RPMI8226 (cell line): ENCODE data around the gene SAG.

Experiments used
- DNase-seq: peaks from one replicate; pipeline ENCODE4 v3.0.0-alpha.2; 2015

The SAG gene

GRCh38 chr2:233307565-233307964 is at the start of gene SAG:
Gene SAG, plus strand, starts transcription at chr2:233307816. Its CDS starts 1,374 bp downstream, at chr2:233309190.
- DNase-seq = no peak

GRCh38 chr2:233258211-233258610 is 49.4 kb upstream of the SAG start:
- no peak for DNase-seq

GRCh38 chr2:233259730-233260129 is 47.9 kb upstream of the SAG start:
- DNase-seq = no peak

- DNase-seq = no peak
These were observed 47.0 kb upstream of the SAG start for GRCh38 chr2:233260661-233261060.

GRCh38 chr2:233261819-233262555 is 45.6 kb upstream of the SAG start:
- DNase-seq = no peak

- DNase-seq = no peak
These were observed 45.1 kb upstream of the SAG start for GRCh38 chr2:233262562-233262961.

GRCh38 chr2:233263045-233263570 is 44.5 kb upstream of the SAG start:
- DNase-seq = no peak

- no peak for DNase-seq
These were observed 42.9 kb upstream of the SAG start for GRCh38 chr2:233264667-233265066.

- DNase-seq = no peak
These were observed 41.7 kb upstream of the SAG start for GRCh38 chr2:233265899-233266431.

- DNase-seq = no peak
These were observed 41.1 kb upstream of the SAG start for GRCh38 chr2:233266481-233266880.

GRCh38 chr2:233267516-233268245 is 39.9 kb upstream of the SAG start:
- DNase-seq = no peak

GRCh38 chr2:233270366-233270765 is 37.2 kb upstream of the SAG start:
- DNase-seq = no peak

- no peak for DNase-seq
These were observed 36.7 kb upstream of the SAG start for GRCh38 chr2:233270951-233271350.

GRCh38 chr2:233271693-233272092 is 35.9 kb upstream of the SAG start:
- DNase-seq = no peak

- DNase-seq = no peak
These were observed 34.5 kb upstream of the SAG start for GRCh38 chr2:233273120-233273519.

- DNase-seq = no peak
These were observed 32.4 kb upstream of the SAG start for GRCh38 chr2:233275223-233275622.

GRCh38 chr2:233278921-233279320 is 28.7 kb upstream of the SAG start:
- no peak for DNase-seq

- DNase-seq = no peak
These were observed 27.4 kb upstream of the SAG start for GRCh38 chr2:233280114-233280693.

- no peak for DNase-seq
These were observed 26.1 kb upstream of the SAG start for GRCh38 chr2:233281553-233281952.

GRCh38 chr2:233281992-233282603 is 25.5 kb upstream of the SAG start:
- no peak for DNase-seq

GRCh38 chr2:233285921-233286320 is 21.7 kb upstream of the SAG start:
- no peak for DNase-seq

- DNase-seq = no peak
These were observed 19.7 kb upstream of the SAG start for GRCh38 chr2:233287871-233288270.

GRCh38 chr2:233288663-233289062 is 19.0 kb upstream of the SAG start:
- DNase-seq = no peak
